ENCODE measurements around the gene PRKN.

DNA sequence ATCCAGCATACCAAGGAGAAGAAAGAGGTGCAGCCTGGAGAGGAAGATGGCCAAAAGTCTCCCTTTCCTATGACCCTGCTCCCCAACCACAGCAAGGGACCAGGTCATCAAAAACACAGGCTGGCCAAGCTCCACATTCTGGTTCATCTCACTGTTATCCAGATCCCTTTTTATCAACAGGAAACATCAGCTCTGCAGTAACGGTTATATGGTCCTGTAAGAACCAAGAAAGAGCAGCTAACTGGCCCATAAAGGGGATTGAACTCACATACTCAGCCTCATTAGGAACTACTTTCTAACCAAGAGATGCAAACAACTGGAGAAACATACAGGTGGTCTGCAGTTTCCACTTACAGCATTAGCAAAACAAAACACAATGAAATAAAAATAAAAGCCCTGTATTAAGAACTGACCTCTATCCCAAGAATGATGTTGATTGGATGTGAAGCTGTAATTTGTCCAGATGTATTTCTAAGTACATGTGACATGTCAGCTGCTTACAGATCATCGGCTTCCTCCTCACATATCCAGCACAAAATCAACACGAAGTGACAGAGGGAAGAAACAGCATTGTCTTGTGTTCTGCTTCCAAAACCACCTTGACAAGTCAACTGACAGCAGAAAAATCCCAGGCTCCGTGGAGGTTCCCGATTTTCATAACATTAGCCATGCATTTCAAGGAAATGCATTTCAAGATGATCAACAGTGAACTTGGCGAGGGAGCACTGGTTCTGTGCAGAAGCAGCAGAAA is 896.5 kb downstream of the PRKN start:
- TF ChIP-seq POLR2A (IDR thresholded peaks at IDR 0.05; ENCODE audit: low read length) (no peak), GATA1 (IDR thresholded peaks at IDR 0.05; ENCODE audit: low read depth, low read length) (no peak)
